Cardiac fibroblast (primary cell): ENCODE measurements around the gene PHACTR1.

ENCODE experiments used
- DNase-seq, 2 donors: peaks; one replicate each; pipeline versions ENCODE4 v3.0.0 to v3.0.0-alpha.2; 2010; ENCODE audit warnings: low read depth in 2 of 2
- H3K4me3 ChIP-seq, 2 donors: replicated peaks in 1 of 2; 1 replicate in 1 of 2; 2 replicates in 1 of 2; pipeline ENCODE4 v1.5.1; 2011; ENCODE audit warnings: low read depth in 2 of 2, low read length in 2 of 2, mild to moderate bottlenecking in 2 of 2, moderate library complexity in 1 of 2
- TF ChIP-seq, protein P1 (sequence below): IDR thresholded peaks from one replicate; pipeline ENCODE4 v1.5.1; 2011; ENCODE audit warnings: low read depth, mild to moderate bottlenecking, low read length, inconsistent platforms

Gene PHACTR1

DNA sequence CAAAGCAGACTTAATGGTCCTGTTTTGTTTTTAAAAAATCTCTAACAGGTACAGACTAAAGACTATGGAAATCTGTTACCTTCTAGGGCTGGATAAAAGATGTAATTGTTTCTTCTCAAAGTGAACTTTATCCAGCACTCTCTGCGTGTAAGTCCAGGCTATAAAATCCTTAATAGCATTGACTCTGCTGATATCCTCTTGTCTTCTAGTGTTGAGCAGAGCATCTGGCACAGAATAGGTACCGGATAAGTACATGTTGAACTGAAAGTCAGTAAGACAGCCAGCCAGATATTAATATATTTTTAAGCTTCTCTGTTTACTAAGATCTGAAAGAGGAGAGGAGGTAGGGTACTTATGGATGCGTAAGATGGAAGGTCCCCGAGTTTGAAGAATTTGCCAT, 349.5 kb downstream of the PHACTR1 start:
- DNase-seq = no peak
- TF ChIP-seq, protein P1, sequence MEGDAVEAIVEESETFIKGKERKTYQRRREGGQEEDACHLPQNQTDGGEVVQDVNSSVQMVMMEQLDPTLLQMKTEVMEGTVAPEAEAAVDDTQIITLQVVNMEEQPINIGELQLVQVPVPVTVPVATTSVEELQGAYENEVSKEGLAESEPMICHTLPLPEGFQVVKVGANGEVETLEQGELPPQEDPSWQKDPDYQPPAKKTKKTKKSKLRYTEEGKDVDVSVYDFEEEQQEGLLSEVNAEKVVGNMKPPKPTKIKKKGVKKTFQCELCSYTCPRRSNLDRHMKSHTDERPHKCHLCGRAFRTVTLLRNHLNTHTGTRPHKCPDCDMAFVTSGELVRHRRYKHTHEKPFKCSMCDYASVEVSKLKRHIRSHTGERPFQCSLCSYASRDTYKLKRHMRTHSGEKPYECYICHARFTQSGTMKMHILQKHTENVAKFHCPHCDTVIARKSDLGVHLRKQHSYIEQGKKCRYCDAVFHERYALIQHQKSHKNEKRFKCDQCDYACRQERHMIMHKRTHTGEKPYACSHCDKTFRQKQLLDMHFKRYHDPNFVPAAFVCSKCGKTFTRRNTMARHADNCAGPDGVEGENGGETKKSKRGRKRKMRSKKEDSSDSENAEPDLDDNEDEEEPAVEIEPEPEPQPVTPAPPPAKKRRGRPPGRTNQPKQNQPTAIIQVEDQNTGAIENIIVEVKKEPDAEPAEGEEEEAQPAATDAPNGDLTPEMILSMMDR = no peak
- no peak overlapping the region for H3K4me3 ChIP-seq

DNA sequence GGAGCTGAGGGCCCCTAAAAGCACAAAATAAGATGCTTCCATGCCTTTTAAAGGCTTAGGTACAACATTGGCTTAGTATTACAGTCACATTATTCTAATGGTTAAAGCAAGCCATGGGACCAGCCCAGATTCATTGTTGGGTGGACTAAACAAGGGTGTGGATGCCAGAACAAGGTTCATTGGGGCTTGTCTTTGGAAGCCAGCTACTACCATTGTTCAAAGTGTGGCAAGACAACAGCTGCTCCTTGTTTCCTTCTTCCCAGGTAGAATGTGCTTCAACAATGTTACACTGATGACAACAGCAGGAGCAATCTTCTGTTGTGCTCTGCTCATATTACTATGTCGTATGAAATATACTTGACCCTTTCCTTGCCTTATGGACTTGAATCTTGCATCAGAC, 350.3 kb downstream of the PHACTR1 start:
- H3K4me3 ChIP-seq = no peak overlapping the region
- TF ChIP-seq, protein P1 = no peak
- DNase-seq = no peak

DNA sequence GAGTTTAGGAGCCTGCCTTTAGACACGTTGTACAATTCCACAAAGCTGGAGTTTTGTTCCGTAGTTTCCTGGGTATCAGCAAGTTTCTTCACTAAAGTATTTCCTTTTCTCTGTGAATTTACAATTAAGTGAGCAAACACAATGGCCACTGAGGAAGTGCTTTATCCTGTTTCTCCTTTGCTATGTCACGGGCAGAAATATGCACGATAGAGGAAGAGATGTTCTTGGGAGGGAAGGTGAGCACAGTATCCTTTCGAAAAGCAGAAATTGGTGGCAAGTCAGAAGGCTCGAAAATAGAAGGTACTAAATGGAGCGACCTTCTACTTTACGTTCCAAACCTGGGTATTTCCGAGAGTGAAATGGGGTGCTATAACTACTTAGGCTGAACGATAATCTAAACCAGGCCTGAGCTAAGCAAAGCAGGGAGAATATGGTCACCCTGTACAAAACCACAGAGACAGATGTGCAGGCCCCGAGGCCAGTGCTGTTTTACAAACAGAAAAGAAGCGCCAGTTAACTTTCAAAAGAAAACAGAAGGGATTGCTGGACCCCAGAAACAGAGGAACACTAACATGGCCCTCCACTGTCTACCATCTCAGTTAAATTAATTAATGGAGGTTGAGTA, 352.1 kb downstream of the PHACTR1 start:
- no peak for DNase-seq
- TF ChIP-seq, protein P1 = no peak
- no peak overlapping the region for H3K4me3 ChIP-seq

GRCh38 chr6:13071550-13072345, 355.2 kb downstream of the PHACTR1 start:
- H3K4me3 ChIP-seq = no peak overlapping the region
- DNase-seq = no peak
- TF ChIP-seq, protein P1 = no peak

DNA sequence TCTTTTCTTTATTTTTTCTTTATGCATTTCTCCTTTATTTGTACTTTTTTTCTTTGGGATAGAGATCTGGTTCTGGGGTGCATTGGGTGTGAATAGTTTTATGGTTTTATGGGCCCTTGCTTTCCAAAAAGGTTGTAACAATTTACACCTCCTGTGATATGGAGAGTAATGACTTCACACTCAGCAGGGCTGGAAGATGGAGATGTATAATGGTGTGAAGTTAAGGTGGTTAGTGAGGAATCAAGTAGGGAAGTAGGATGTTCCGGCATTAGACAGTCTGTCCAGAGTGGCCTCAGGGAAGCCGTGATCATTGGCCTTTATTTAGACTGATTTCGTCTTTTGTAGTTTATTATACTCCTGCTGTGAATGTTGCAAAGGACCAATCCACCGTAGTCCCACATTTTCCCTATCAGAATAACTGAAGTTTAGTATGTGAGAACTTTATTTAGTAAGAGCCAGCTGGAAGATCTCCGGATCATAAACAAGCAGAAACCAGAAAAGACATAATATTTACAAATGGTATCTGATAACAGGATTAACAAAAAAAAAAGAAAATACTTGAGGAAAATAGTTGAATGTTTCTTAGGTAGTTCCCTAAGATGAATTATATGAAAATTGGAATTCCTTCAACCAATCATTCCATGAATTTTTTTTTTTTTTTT, 356.2 kb downstream of the PHACTR1 start:
- no peak for DNase-seq
- H3K4me3 ChIP-seq = no peak overlapping the region
- TF ChIP-seq, protein P1 = no peak

DNA sequence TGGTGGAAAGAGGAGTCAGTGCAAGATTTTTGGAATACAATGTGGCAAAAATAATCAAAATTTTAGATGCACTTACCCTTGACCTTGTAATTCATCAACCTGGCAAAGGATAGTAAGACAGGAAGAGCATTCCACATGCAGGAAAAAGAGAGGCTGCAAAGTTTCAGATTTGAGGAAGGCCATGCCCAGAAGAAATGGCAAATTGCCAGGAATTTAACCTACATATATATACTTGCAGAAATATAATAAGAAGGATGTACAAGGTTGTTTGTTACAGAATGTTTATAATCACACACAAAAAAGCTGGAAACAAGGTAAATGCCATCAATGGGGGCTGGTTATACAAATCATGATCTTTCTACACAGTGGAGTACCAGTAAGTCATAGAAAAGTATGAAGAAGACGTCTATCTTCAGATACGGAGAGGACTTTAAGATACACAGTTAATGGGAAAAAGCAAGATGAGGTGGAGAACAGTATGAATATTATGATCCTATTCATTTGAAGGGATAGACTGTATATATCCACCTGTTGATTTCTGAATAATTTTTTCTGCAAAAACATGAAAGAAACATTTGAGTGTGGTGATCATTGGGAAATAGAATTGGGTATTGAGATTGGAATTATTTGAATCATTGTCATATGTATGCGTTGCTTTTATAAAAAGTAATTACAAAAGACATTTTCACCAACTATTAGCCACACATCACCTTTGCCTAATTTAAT, 358.0 kb downstream of the PHACTR1 start:
- TF ChIP-seq, protein P1 = no peak
- no peak for DNase-seq
- H3K4me3 ChIP-seq = no peak overlapping the region
